ENCODE measurements around the gene ADCY7. TPM values are rescaled to one million over a fixed set of nuclear protein-coding genes. Genes with fewer than 3 reads are reported as not detected.
A peak's percentile ranks its signal among the peaks of the same experiment; 100 is the strongest.

ADCY7 gene
- total RNA-seq, 1 experiment from 2014 or later: 4.0 TPM

GRCh38 chr16:50247123-50247905 is 19.0 kb upstream of the ADCY7 start:
- Histone ChIP-seq H3K4me1 (ENCODE audit: insufficient read depth, low read length) (no peaks in the 10 kb centered on the region), H3K79me1 (ENCODE audit: insufficient read depth, low read depth, low read length, poor library complexity, severe bottlenecking) (no peaks in the 10 kb centered on the region), H2BK120ac (ENCODE audit: low read depth, low read length, poor library complexity, severe bottlenecking) (no peak overlapping the region), H3K9ac (ENCODE audit: extremely low read depth, insufficient read length, low read length) (no peak overlapping the region), H3K4ac (ENCODE audit: low read depth, low read length) (no peak overlapping the region), H3K23me2 (ENCODE audit: insufficient read length, low read depth, low read length, poor library complexity, severe bottlenecking) (peaks cover 5% of the 10 kb centered on the region), H3T11ph (ENCODE audit: low read length) (no peak overlapping the region), H2BK20ac (ENCODE audit: low read depth, low read length, poor library complexity, severe bottlenecking) (no peak overlapping the region), H3K27ac (ENCODE audit: insufficient read length, low read depth, low read length) (no peak overlapping the region), H4K5ac (ENCODE audit: insufficient read length, low read depth, low read length) (no peak overlapping the region), H4K8ac (replicated peaks; ENCODE audit: insufficient read length, low read depth, low read length) (no peak overlapping the region), H3K27me3 (ENCODE audit: insufficient read depth, low read length) (peaks cover 6% of the 10 kb centered on the region), H3K4me2 (ENCODE audit: insufficient read depth, insufficient read length, low read length) (no peak overlapping the region), H4K20me1 (ENCODE audit: control insufficient read depth, insufficient read depth, insufficient read length) (no peaks in the 10 kb centered on the region), H2BK12ac (ENCODE audit: insufficient read length, low read depth, low read length) (no peak overlapping the region), H4K91ac (ENCODE audit: insufficient read length, low read depth, low read length) (no peak overlapping the region), H2AFZ (ENCODE audit: low read length) (no peak overlapping the region), H3K23ac (ENCODE audit: insufficient read length, low read depth, low read length) (no peak overlapping the region), H3K56ac (ENCODE audit: insufficient read length, low read depth, low read length) (no peak overlapping the region), H2BK15ac (ENCODE audit: low read depth, low read length) (no peak overlapping the region), H3K79me2 (ENCODE audit: insufficient read depth, low read length) (no peaks in the 10 kb centered on the region), H3K9me3 (ENCODE audit: control insufficient read depth, low read depth, low read length) (no peaks in the 10 kb centered on the region), H2BK5ac (ENCODE audit: insufficient read length, low read length) (no peak overlapping the region), H3K18ac (ENCODE audit: insufficient read length, low read depth, low read length) (no peak overlapping the region), H3K14ac (ENCODE audit: insufficient read depth, low read length) (no peak overlapping the region; the same call in 1 of the 2 replicates), H2AK5ac (ENCODE audit: insufficient read length, low read length) (no peak overlapping the region)
- no peak for TF ChIP-seq CTCF (conservative IDR thresholded peaks at IDR 0.05)
- no peak overlapping the region for H3K27ac Mint-ChIP-seq
- no CpG with 5 or more reads among the region's 12 CpGs for WGBS (ENCODE audit: extremely low coverage, insufficient read length, low lambda C conversion rate)
- no peak for DNase-seq
- peaks cover 33% of the 10 kb centered on the region for H3K27me3 Mint-ChIP-seq (ENCODE audit: low read depth)
- H3K9me3 Mint-ChIP-seq: no peaks in the 10 kb centered on the region
- H3K36me3 Mint-ChIP-seq (ENCODE audit: insufficient read depth in 1 of 3, low read depth in 3 of 3): no peaks in the 10 kb centered on the region
- peak overlapping the region; percentile 68 to 78; a peak in 3 of 5 replicates for H3K4me3 Mint-ChIP-seq
- H3K4me1 Mint-ChIP-seq: peaks cover 21 to 42% of the 10 kb centered on the region in 2 experiments

All from H9 (cell line).